Measurements from ENCODE around the gene FBXO38. TPM values are rescaled to one million over a fixed set of nuclear protein-coding genes. Genes with fewer than 3 reads are reported as not detected.

Gene FBXO38
- 26.9 TPM for polyA plus RNA-seq (ENCODE audit: insufficient read length)

DNA sequence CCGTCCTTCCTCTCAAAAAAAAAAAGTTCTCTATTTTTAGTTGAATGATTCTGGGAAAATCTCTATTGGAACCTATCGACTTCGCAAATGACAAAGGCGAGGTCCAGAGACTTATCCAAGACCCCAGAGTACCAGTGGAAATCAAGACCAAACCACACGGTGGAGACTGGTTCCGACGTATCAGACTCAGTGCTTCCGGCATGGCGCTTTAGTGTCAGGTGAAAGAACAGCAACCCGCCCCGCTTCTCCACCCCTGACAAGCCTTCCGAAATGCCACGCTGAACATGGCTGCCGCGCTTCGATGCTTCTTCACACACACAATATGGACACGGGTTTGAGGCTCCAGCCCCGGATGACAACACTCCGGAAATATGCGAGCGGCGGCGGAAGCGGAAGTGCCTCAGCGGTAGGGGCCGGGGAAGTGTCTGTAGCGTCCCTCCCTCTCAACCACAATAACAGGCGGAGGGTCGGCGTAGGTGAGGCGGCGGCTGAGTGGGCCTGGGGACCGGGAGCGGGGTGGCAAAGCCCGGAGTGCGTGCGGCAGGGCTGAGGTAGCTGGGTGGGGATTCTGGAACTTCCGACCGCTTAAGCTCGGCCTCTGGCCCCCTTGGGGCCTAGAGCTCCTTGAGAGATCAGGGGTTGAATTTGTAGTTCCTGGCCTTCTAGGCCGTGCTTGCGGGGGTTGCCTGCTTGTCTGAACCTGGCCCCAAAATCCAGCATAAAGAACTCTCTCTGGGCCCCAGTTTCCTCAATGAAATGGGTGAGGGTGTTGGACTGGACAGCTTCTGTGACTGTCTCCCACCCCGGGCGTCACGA is at the start of gene FBXO38:
FBXO38 (plus strand) TSS at position 395 of the 816 bp plus-strand sequence. CDS start 10,819 bp downstream, outside the sequence.
- peak; percentile 97 for DNase-seq

DNA sequence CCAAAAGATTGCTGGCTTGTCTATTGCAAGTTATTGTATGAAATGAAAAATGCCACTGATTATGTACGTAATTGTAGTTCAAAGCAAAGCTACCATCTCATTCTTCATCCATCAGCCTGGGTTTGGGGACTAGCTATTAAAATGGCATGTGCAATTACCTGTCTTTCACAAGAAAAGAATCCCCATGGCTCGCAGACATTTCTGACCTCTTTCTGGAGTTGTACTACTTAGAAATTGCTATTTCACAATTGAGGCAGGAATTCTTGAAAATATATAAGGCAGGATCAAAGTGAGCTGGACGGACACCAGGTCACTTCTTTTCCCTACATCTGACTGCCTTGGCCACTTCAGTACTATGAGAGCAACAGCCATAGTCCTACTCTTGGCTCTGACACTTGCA is 48.5 kb upstream of the FBXO38 start, which contains the start of gene SPINK9:
SPINK9 (plus strand) TSS at position 301 of the 400 bp plus-strand sequence; CDS start at position 356, 55 bp downstream.
- DNase-seq: no peak

- no peak for DNase-seq
Measured at GRCh38 chr5:148336704-148337435, 46.9 kb upstream of the FBXO38 start.

- DNase-seq: no peak
Measured at GRCh38 chr5:148342371-148343045, 41.2 kb upstream of the FBXO38 start.

DNA sequence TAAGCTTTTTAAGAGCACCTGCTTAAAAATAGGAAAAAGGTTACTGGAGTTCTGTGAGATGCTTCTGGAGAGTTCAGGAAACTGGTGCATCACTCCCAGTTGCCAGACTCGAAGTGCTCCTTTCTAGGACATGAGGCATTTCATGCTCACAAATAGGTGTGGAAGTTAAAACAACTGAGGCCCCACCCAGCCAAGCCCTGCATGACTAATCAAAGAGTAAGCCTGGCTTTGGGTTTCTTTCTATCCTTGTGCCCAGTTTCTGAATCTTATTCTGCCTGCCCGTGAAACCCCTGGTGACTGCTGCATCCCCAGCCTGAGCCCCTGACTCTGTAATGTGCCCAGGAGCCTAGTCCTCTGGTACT is 40.7 kb upstream of the FBXO38 start:
- DNase-seq: no peak

DNA sequence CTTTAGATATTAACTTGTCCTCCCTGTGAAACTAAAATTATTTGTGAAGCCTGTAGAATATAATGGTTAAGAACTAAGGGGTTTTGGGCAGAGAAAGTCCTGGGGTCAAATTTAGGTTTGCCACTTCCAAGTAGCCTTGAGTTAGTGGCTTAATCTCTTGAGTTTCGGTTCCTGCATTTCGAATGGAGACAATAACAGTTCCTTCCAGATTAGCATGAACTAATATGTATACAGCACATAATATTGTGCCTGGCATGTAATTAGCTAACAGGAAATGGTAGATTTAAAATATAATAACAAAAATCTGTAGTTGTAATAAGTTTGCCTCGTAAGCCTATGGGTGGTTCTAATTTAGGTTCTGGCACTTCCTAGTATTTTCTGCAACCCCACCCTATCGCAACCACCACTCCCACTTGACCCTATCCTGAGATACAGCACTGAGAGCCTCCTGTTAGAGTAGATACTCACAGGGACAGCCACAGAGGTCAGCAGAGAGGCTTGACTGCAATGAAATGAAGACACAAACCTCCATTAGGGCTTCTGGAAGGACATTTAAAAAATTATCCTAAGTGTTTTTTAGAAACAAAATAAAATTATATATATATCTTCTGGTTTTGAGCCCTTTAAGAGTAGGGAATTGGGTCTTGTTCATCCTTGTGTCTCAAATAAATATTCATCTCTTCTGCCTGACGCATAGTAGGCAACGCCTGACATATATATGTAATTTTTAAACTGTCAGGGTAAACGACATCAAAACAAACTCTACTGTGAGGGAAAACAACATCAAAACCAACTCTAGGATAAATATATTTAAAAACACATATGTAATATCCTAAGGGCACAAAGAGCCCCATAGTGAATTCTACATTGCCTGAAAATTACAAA is 39.9 kb upstream of the FBXO38 start:
- DNase-seq: no peak

GRCh38 chr5:148347706-148348105 is 36.1 kb upstream of the FBXO38 start:
- no peak for DNase-seq

DNA sequence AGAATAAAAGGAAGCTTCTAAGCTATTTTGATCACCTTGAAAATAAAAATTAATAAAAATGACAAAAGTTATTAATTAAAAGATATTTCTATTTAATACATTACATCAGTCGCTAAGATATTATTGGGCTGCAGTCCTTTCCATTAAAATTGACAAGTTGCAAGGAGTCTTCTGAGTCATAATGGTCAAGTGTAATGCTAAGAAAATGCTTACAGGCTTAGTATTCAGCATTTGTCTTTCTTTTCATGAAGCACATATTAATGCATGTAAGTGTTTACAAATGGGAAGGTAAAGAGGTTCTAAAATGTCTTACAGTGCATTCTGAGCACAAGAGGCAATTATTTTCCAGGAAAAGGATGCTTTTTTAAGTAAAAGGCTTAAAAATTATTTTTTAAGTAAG is 31.1 kb upstream of the FBXO38 start:
- DNase-seq: no peak

GRCh38 chr5:148353634-148354033 is 30.1 kb upstream of the FBXO38 start:
- no peak for DNase-seq

GRCh38 chr5:148364343-148364742 is 19.4 kb upstream of the FBXO38 start:
- DNase-seq: no peak

- DNase-seq: no peak
Measured at GRCh38 chr5:148368299-148368698, 15.5 kb upstream of the FBXO38 start.

- no peak for DNase-seq
Measured at GRCh38 chr5:148372166-148372725, 11.5 kb upstream of the FBXO38 start.

DNA sequence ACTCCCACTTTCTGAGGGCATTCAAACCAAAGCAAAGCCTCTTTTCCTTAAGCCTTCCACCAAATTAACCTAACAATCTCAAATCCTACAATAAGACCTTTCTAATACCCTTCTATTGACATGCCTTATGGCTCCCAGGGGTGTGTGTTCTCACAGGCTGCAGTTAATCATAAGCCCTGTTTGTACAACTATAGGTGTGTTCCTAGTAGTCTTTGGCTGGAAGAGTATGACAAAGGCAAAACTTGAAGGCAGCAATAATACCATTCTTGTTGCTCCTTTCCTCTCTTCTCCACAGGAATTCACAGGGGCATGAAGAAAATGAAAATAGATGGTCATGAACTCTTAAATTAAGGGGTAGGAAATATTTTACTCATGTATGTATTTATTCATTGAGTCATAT is 10.9 kb upstream of the FBXO38 start:
- no peak for DNase-seq

DNA sequence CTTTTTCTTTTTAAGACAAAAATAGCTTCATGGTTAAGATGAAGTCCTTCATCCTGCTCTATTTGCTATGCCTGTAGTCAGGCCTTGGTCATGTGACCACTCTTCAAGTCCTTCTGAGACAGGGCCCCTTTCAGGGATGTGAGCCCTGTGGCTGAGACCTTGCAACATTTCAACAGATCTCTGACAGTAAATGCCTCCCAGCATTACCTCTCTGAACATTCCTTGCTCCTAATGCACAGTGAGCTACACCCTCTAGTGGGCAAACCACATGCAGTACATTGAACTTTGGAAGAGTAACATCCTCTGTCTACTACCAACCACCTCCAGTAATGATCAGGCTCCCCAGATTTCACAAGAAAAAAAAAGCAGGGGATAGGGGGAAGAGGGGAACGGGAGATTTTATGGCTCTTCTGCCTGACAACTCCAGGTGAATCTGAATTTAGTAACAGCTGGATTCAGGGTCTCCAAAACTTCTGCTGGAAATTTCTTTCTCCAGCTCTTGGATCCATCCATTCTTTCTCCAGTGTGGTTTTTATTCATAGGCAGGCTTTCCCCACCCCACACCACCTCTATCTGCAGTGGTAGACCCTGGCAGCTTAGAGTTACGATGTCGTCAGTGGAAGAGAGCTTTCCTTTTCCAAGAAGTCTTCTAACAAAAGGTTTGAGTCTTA is 8.9 kb upstream of the FBXO38 start:
- DNase-seq: no peak

DNA sequence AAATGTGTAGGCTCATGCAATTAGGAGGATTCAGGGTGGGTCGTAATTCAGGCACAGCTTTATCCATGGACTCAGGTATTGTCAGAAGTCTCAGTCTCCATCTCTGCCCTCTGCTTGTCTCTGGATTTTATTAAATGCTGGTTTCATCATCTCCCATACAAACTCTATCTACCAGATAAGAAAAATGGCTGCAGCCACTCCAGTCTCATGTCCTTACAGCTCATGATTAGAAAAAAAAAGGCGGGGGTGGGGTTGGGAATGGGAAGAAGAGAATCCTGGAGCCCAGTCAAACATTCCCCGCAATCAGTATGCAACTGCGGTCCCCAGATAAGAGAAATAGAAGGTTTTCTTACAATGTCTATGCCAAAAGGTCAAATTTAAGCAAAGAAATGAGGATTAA is 7.6 kb upstream of the FBXO38 start:
- no peak for DNase-seq

DNA sequence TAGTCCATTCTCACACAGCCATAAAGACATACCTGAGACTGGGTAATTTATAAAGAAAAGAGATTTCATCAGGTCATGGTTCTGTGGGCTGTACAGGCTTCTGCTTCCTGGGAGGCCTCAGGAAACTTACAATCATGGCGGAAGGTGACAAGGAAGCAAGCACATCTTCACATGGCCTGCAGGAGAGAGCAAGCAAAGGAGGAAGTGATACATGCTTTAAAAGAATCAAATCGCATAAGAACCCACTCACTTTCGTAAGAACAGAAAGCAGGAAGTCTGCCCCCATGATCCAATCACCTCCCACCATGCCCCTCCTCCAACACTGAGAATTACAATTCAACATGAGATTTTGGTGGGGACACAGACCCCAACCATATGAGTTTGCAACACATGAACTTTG is 5.1 kb upstream of the FBXO38 start:
- DNase-seq: no peak

DNA sequence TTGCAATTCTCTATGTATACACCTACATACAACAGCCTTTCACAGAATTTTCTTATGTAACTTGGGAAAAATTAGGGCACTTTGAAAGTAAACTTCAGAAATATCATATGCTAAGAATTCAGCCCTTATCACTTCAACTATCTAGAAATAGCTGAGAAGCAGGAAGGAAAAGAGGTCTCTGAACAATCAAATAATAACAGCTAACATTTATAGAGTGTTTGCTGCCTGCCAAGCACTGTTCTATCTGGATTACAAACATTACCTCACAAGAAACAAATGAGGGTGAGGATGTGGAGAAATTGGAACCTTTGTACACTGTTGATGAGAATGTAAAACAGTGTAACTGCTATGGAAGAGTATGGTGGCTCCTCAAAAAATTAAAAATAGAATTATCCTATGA is 4.4 kb upstream of the FBXO38 start:
- no peak for DNase-seq

GRCh38 chr5:148381906-148382305 is 1.9 kb upstream of the FBXO38 start:
- no peak for DNase-seq

DNA sequence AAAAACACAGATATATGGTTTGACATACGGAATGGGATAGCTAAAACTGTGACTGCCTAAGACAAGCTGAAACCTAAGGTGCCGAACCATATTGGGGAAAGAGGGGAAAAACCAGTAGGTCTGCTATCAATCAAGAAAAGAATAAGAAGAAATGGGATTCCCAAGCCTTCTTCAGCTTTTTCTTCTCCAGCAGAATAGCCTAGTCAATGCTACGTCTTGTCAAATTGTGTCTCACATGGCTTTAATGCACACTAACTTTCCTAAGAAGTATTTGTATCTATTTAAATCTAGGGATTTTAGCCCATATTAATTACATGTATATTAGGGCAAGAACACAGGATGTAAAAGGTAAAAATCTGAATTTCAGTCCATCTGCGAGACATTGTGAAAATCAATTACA is 797 bp upstream of the FBXO38 start:
- DNase-seq: peak; percentile 18

GRCh38 chr5:148384380-148384737 is 601 bp downstream of the FBXO38 start:
- DNase-seq: no peak

DNA sequence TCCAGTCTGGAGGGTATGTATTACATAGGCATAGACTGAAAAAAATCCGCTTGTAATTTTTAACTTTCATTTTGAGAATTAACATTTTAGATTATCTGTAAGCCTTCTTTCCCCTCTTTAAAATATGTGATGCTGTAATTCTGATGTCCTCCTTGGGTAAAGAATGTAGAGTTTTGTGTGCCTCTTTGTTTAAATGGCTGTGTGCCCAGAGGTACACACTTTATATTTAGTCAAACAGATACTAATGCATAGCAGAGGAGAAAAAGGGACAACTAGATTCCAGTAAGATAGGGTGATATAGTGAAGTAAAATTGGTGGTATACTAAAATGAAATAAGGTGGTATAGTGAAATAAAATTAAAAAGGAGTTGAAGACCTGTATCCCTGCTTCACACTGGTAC is 1.3 kb downstream of the FBXO38 start:
- DNase-seq: no peak

Measured in hindlimb muscle (tissue), 1 donor.